Skeletal muscle cell (primary cell): ENCODE measurements around the gene TTLL6.

Source experiments
- DNase-seq: peaks from one replicate; pipeline ENCODE4 v3.0.0-alpha.2; 2010; ENCODE audit warnings: low read depth
- H3K4me3 ChIP-seq: 2 replicates; pipeline ENCODE4 v1.5.1; 2011; ENCODE audit warnings: low read depth, mild to moderate bottlenecking, control low read depth, low read length, moderate library complexity

TTLL6 gene

DNA sequence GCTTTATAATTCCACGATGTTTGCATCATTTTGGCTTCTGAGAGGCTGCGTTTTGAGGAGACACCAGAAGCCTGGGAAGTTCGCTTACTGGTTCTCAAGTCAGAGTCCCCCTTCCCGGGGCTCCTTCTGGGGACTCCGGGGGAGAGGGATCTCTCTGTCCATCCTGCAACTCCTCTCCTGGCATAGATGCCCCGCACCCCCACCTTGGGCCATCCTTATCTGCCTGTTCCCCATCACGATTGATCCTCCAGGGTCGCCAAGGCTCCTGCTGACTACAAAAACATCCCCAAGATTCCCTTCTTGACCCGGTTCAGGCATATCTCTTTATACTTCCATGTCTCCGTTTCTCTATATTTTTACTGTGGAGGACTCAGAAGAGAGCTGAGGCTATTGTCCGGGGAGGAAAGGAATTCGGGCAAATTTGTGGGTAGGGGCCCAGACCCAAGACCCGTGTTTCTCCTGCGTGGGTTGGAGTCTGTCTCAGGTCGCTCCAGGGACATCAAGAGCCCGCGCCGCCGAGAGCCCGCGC lies 70.0 kb downstream of the TTLL6 start:
- DNase-seq = no peak
- no peak overlapping the region for H3K4me3 ChIP-seq

DNA sequence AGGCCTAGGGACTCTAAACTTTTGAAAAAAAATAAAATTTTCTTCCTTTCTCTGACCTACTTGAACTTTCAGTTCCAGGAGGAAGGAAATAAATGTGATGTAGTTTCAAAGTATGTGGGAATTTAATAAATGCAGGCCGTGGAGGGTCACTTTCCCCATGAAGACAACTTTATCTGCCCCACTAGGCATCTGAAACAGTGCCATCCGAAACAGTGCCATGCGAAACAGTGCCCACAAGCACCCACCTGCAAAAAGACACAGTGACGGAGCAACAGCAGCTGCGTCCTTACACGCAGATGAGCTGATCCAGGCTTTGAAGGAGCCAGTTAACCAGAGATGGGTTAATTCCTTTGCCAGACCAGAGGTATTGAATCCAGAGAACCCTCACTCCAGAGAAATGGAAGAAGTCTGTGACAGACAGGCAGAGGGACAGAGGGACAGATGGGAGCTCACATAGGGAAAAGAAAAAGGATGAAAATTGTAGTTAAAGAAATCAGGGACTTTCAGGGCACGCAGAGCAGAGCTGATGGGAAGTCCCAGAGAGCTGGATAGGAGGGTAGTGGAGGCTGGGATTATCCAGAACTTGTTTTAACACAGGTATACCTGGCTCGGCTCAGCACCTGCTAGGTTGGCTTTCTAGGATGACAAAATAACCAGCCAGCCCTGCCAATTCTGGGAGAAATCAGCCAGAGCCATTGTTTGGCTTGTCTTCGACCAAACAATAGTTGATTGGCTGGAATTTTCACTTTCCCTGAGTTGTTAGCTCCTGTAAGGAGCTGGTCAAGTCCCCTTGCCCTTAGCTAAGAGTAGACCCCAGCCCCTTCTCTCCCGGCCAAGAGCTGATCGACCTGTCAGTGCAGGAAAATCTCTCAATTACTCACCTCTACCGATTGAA lies 71.4 kb downstream of the TTLL6 start:
- DNase-seq = no peak
- no peak overlapping the region for H3K4me3 ChIP-seq

GRCh38 chr17:48740537-48740936 lies 76.5 kb downstream of the TTLL6 start:
- no peak for DNase-seq
- H3K4me3 ChIP-seq = no peak overlapping the region

- no peak overlapping the region for H3K4me3 ChIP-seq
- DNase-seq = no peak
Observed at GRCh38 chr17:48738803-48739526, 78.1 kb downstream of the TTLL6 start.

DNA sequence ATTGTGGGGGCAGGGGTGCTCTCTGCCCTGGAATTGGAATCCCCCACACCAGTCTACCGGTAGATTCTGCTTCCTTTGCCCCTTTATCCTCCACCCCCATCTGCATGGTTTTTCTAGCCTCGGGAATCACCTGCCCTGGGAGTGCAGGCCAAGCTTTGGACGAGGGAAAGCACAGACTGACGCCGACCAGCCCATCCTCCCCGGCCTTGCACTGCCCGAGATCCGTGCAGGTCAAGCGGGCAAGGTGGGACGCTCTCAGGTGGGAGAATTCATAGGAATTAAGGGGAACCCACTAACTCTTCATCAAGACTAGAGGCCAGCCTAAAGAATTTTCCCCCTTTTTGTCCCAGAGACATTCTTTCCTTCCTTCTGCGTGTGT lies 78.6 kb downstream of the TTLL6 start:
- H3K4me3 ChIP-seq = no peak overlapping the region
- no peak for DNase-seq

GRCh38 chr17:48737330-48738043 lies 79.5 kb downstream of the TTLL6 start:
- no peak for DNase-seq
- no peak overlapping the region for H3K4me3 ChIP-seq

DNA sequence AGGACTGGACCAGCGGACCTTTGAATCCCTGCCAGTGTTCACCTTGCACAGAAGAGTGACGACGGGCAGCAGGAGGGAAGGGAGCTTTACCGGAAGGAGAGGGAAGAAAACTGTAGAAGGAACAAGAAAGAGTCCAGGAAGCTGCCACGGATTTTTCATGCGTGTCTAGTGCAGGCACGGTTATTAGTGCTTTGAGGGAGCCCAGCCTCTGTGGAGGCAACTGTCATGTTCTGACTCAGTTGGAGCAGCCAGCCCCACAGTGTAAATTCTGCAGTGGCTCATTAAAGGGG lies 82.0 kb downstream of the TTLL6 start:
- DNase-seq = no peak
- no peak overlapping the region for H3K4me3 ChIP-seq

GRCh38 chr17:48734333-48735061 lies 82.5 kb downstream of the TTLL6 start:
- H3K4me3 ChIP-seq = no peak overlapping the region
- no peak for DNase-seq

GRCh38 chr17:48733632-48734328 lies 83.2 kb downstream of the TTLL6 start:
- no peak overlapping the region for H3K4me3 ChIP-seq
- no peak for DNase-seq

DNA sequence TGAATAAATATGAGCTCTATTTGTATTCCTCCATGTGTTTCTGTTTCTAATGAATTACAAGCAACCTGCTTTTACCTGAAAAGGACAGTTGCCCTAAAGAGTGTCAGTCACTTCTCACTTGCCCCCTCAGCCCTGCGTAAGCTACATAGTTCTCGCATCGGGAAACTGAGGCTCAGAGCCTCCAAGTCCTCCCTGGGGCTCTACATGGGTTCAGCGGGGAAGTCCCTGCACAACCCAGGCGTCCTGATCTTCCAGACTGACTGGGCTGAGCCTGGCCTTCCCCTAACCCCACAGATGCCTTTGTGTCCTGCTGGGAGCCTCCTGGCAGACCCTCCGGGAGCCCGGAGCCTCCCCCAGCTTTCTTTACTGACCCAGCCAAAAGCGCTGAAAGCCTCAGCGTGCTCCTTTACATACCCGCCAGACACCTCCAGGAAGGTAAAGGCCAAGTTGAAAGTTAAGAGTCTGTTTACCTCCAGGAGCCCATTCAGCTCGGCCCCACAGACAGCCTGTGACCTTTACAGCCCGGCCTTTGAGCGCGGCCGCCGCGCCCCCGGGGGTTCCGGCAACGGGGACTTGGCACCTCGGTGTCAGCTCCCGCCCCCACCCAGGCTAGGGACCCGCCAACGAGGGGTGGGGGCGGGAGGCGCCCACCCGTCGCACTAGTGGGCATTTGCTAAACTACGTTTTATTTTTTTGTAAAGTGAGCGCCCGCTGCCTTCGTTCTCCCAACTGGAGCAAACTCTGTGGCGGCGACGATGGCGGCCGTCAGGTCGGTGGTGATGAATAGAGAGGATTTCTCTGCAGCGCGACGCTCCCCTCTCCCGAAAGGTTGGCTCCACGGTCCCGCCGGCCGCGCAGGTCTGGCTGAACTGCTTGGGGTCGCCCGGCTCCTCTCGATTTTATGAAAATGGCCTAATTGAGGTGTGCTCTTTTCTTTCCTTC lies 84.1 kb downstream of the TTLL6 start:
- no peak overlapping the region for H3K4me3 ChIP-seq

DNA sequence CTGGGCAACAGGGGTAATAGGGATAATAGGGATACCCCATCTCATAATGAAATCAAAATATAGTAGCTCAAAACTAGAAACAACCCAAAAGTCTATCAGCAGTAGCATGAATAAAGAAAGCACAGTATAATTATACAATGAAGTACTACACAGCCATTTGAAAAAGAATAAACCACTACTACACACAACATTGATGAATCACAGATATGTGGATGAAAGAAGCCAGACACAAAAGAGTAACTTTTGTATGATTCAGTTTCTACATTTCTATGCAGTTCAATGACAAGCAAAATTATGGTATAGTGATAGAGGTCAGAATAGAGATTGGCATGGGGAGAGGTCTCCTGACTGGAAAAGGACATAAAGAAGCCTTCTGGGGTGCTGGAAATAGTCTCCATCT lies 85.7 kb downstream of the TTLL6 start:
- no peak for DNase-seq
- no peak overlapping the region for H3K4me3 ChIP-seq

More for the DNA sequence above, 84.1 kb downstream of the TTLL6 start:
- DNase-seq = no peak

DNA sequence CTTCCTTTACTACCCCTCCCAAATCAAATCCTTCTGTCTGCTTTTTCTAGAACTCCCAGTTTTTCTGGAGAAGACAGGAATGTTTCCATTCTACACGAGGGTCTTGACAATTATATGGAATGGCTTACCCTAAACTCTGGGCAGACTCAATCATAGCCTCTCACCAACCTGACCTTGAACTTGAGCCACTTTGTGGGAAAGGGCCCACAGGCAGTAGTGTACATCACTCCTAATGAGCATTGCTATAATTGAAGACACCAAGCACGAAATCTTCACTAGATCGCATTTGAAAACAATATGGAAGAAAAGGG lies 86.8 kb downstream of the TTLL6 start:
- H3K4me3 ChIP-seq = no peak overlapping the region
- no peak for DNase-seq

GRCh38 chr17:48729335-48730239 lies 87.4 kb downstream of the TTLL6 start:
- H3K4me3 ChIP-seq = no peak overlapping the region
- no peak for DNase-seq

- H3K4me3 ChIP-seq = peak within 1 kb of the TSS; percentile 29
- DNase-seq = no peak
Observed at GRCh38 chr17:48728232-48729231, 88.5 kb downstream of the TTLL6 start, which contains the start of gene HOXB13. Gene HOXB13, minus strand, starts transcription at chr17:48728750. Its CDS starts 157 bp downstream, at chr17:48728593.

- no peak overlapping the region for H3K4me3 ChIP-seq
- DNase-seq = no peak
Observed at GRCh38 chr17:48727415-48728175, 89.4 kb downstream of the TTLL6 start.
